Stimulated activated CD8-positive, alpha-beta memory T cell treated with anti-CD3 and anti-CD28 coated beads, Interleukin-4, amount 100 ng/mL, for 1 hour (primary cell): ENCODE measurements around the gene PDE4D.

Source experiments
- DNase-seq, 2 donors: peaks; one replicate each; pipeline ENCODE4 v3.0.0-alpha.2; 2020; ENCODE audit warnings: low read depth in 2 of 2, low spot score in 1 of 2

Gene PDE4D

GRCh38 chr5:59529239-59529638 lies 364.3 kb downstream of the PDE4D start:
- DNase-seq = no peak

GRCh38 chr5:59528202-59528862 lies 365.2 kb downstream of the PDE4D start:
- no peak for DNase-seq

- no peak for DNase-seq
Measured at GRCh38 chr5:59525957-59526356, 367.6 kb downstream of the PDE4D start.

GRCh38 chr5:59525311-59525710 lies 368.2 kb downstream of the PDE4D start:
- no peak for DNase-seq

GRCh38 chr5:59522201-59522831 lies 371.2 kb downstream of the PDE4D start:
- no peak for DNase-seq

- DNase-seq = no peak
Measured at GRCh38 chr5:59521476-59521875, 372.1 kb downstream of the PDE4D start.

GRCh38 chr5:59519338-59519737 lies 374.2 kb downstream of the PDE4D start:
- DNase-seq = no peak

GRCh38 chr5:59517926-59518585 lies 375.5 kb downstream of the PDE4D start:
- DNase-seq = no peak

- DNase-seq = no peak
Measured at GRCh38 chr5:59516161-59516560, 377.4 kb downstream of the PDE4D start.

GRCh38 chr5:59506285-59506877 lies 387.1 kb downstream of the PDE4D start:
- no peak for DNase-seq

GRCh38 chr5:59504043-59504442 lies 389.5 kb downstream of the PDE4D start:
- no peak for DNase-seq

GRCh38 chr5:59503220-59503619 lies 390.3 kb downstream of the PDE4D start:
- DNase-seq = no peak

GRCh38 chr5:59501316-59501715 lies 392.2 kb downstream of the PDE4D start:
- no peak for DNase-seq

- no peak for DNase-seq
Measured at GRCh38 chr5:59500014-59500413, 393.5 kb downstream of the PDE4D start.

GRCh38 chr5:59497207-59497606 lies 396.3 kb downstream of the PDE4D start:
- no peak for DNase-seq

- no peak for DNase-seq
Measured at GRCh38 chr5:59496524-59497134, 396.9 kb downstream of the PDE4D start.

- no peak for DNase-seq
Measured at GRCh38 chr5:59491945-59492344, 401.6 kb downstream of the PDE4D start.

- DNase-seq = no peak
Measured at GRCh38 chr5:59489551-59489950, 404.0 kb downstream of the PDE4D start.

- no peak for DNase-seq
Measured at GRCh38 chr5:59487772-59488729, 405.5 kb downstream of the PDE4D start.

- DNase-seq = no peak
Measured at GRCh38 chr5:59487068-59487686, 406.3 kb downstream of the PDE4D start.
